H1 (cell line): ENCODE measurements around the gene FHIT. TPM values are rescaled to one million over a fixed set of nuclear protein-coding genes. Genes with fewer than 3 reads are reported as not detected.

Source experiments
- CHD2 ChIP-seq: IDR thresholded peaks from 2 replicates; pipeline ENCODE4 v1.6.1; 2012; ENCODE audit warnings: low read length, improper control_type of control experiment
- EZH2 ChIP-seq: fragments of 200-600 bp; sonication (generic); IDR thresholded peaks from 2 replicates; pipeline ENCODE4 v1.7.1; 2012; ENCODE audit warnings: low read depth, mild to moderate bottlenecking, moderate library complexity, low read length, inconsistent platforms; ENCODE audit not compliant: severe bottlenecking
- YY1 ChIP-seq: IDR thresholded peaks from 2 replicates; pipeline ENCODE4 v1.6.1; 2011; ENCODE audit warnings: low read depth, mild to moderate bottlenecking, low read length
- polyA plus RNA-seq, 7 experiments: library from polyadenylated mRNA; depleted of rRNA in 3 of 7; stranded (reverse) in 5 of 7; unstranded in 2 of 7; fragments of >200 nt in 5 of 7; fragments of 200-250 nt in 2 of 7; gene quantifications; 1 replicate in 5 of 7; 2 replicates in 1 of 7; 4 replicates in 1 of 7; pipeline versions ENCODE4 v1.2.1 to v1.2.3, GENCODE V29; 2011 to 2013; ENCODE audit warnings: missing spikeins in 2 of 7, mixed read lengths in 2 of 7
- total RNA-seq: library from RNA; stranded (reverse); fragmentation: NEBNext Ultra II Directional; extraction: Animal tissue kit (Norgen Biotek cat#: 25700); gene quantifications from 2 replicates; pipeline ENCODE4 v1.2.1, GENCODE V29; 2021

FHIT gene
- total and polyA plus RNA-seq, 2 of the 8 experiments (the other 6 are each of a cell fraction or from before 2014, with no cell fraction given), result 1.2 to 3.2 TPM

DNA sequence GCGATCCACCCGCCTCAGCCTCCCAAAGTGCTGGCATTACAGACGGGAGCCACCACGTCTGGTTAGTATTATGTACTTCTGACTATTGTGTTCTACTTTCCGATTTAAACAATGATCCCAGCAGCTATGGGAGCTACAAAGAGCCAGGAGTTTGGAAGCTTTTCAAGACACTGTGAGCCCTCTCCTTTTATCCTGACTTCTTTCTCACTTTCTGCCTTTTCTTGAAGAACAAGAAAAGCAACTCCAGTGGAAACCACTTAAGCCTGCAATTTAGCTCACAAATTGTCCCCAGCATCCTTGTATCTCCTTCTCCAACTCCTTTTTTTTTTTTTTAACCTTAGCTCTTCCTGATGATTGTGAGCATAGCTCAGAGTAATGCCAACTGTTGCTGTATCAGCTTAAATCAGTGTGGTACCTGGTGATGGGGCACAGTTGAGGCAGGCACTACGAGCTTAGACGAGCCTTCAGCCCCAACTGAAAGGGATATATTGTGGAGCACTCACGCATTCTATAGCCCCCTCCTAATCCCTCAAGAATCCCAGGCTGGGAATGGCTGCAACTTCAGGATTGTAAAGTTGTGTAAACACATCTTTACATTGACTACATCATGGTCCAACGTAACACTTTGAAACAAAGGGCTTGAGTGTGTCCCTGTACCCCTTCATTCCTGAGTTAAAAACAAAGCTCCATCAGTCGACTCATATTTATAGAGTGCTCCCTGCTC lies 677.0 kb downstream of the FHIT start (continued):
- TF ChIP-seq EZH2, result no peak
- no peak for TF ChIP-seq YY1
- no peak for TF ChIP-seq CHD2
- TF ChIP-seq, all 59 proteins: peak for 0
